Fibroblast of mammary gland (primary cell): Measurements from ENCODE around the gene VIP.

Experiments used
- DNase-seq: peaks from one replicate; pipeline ENCODE4 v3.0.0-alpha.2; 2010; ENCODE audit warnings: low read depth
- H3K4me3 ChIP-seq: 2 replicates; pipeline ENCODE4 v1.5.1; 2011; ENCODE audit warnings: low read depth, mild to moderate bottlenecking, low read length, moderate library complexity; ENCODE audit not compliant: control insufficient read depth
- CTCF ChIP-seq: conservative IDR thresholded peaks from 2 replicates; pipeline ENCODE4 v1.5.1; 2011; ENCODE audit warnings: low read depth, low read length, inconsistent platforms; ENCODE audit not compliant: control insufficient read depth, insufficient read depth

VIP gene

GRCh38 chr6:152721956-152722355 is 28.6 kb upstream of the VIP start:
- no peak for TF ChIP-seq CTCF
- no peak for DNase-seq
- no peak overlapping the region for H3K4me3 ChIP-seq

GRCh38 chr6:152723398-152723797 is 27.2 kb upstream of the VIP start:
- TF ChIP-seq CTCF, result no peak
- DNase-seq, result peak; percentile 78
- no peak overlapping the region for H3K4me3 ChIP-seq

GRCh38 chr6:152726313-152726712 is 24.3 kb upstream of the VIP start:
- no peak overlapping the region for H3K4me3 ChIP-seq
- TF ChIP-seq CTCF, result no peak
- no peak for DNase-seq

GRCh38 chr6:152727507-152727906 is 23.1 kb upstream of the VIP start:
- no peak for DNase-seq
- H3K4me3 ChIP-seq, result no peak overlapping the region
- TF ChIP-seq CTCF, result no peak

- no peak for DNase-seq
- TF ChIP-seq CTCF, result no peak
- H3K4me3 ChIP-seq, result no peak overlapping the region
These were observed 16.0 kb upstream of the VIP start for GRCh38 chr6:152734630-152735029.

- no peak for TF ChIP-seq CTCF
- H3K4me3 ChIP-seq, result no peak overlapping the region
- DNase-seq, result no peak
These were observed 13.8 kb upstream of the VIP start for GRCh38 chr6:152736687-152737273.

- TF ChIP-seq CTCF, result no peak
- H3K4me3 ChIP-seq, result no peak overlapping the region
- DNase-seq, result no peak
These were observed 5.0 kb upstream of the VIP start for GRCh38 chr6:152745509-152746171.
